PC-9 (cell line): ENCODE data around the gene CARMIL1. TPM values are rescaled to one million over a fixed set of nuclear protein-coding genes. Genes with fewer than 3 reads are reported as not detected.

Experiments
- BruUV-seq: library from RNA; stranded (reverse); fragments of 400-500 nt; replicated peaks from 2 replicates; lab custom pipeline; 2021; lab: Mats Ljungman, UMichigan
- CTCF ChIA-PET: fragments of 300-600 bp; sonication (Branson Sonifier 250); formaldehyde crosslinking; loops from one replicate; lab custom pipeline; 2022; ENCODE audit warnings: antibody characterized with exemption; lab: Charles Lee
- POLR2A ChIA-PET: fragments of 300-600 bp; sonication (Branson Sonifier 250); formaldehyde crosslinking; loops from one replicate; lab custom pipeline; 2022; ENCODE audit warnings: antibody characterized with exemption; ENCODE audit not compliant: unreplicated experiment; lab: Charles Lee
- DNase-seq, 2 experiments: peaks; one replicate each; pipeline versions ENCODE4 v3.0.0 to v3.0.0-alpha.2; 2015 to 2022; ENCODE audit warnings: mixed read lengths in 1 of 2
- H2AFZ ChIP-seq: fragments of 200-600 bp; sonication (generic); 2 replicates; pipeline ENCODE4 v1.8.1; 2017; ENCODE audit warnings: antibody characterized with exemption
- H3F3A ChIP-seq: fragments of 200-600 bp; sonication (generic); 2 replicates; pipeline ENCODE4 v1.8.1; 2017; ENCODE audit warnings: antibody characterized with exemption, mild to moderate bottlenecking, low read depth; ENCODE audit not compliant: insufficient read depth
- H3K27ac ChIP-seq: fragments of 200-600 bp; sonication (generic); 2 replicates; pipeline ENCODE4 v1.6.1; 2016; ENCODE audit warnings: mixed run types
- H3K27me3 ChIP-seq: fragments of 200-600 bp; sonication (generic); 2 replicates; pipeline ENCODE4 v1.6.1; 2016; ENCODE audit warnings: low read depth, mixed run types; ENCODE audit not compliant: insufficient read depth
- H3K36me3 ChIP-seq: fragments of 200-600 bp; sonication (generic); 2 replicates; pipeline ENCODE4 v1.6.1; 2016; ENCODE audit warnings: low read depth, mixed run types
- H3K4me1 ChIP-seq: fragments of 200-600 bp; sonication (generic); replicated peaks from 2 replicates; pipeline ENCODE4 v1.6.1; 2016; ENCODE audit warnings: mixed run types; ENCODE audit not compliant: insufficient read depth
- H3K4me2 ChIP-seq: fragments of 200-600 bp; sonication (generic); 2 replicates; pipeline ENCODE4 v1.6.1; 2017; ENCODE audit warnings: mixed run types
- H3K4me3 ChIP-seq: fragments of 200-600 bp; sonication (generic); 2 replicates; pipeline ENCODE4 v1.6.1; 2016; ENCODE audit warnings: mixed run types
- H3K79me2 ChIP-seq: fragments of 200-600 bp; sonication (generic); 2 replicates; pipeline ENCODE4 v1.6.1; 2017; ENCODE audit warnings: low read depth, mixed run types
- H3K9me2 ChIP-seq: fragments of 200-600 bp; sonication (generic); 2 replicates; pipeline ENCODE4 v1.8.1; 2017; ENCODE audit warnings: mild to moderate bottlenecking; ENCODE audit not compliant: insufficient read depth
- H3K9me3 ChIP-seq: fragments of 200-600 bp; sonication (generic); 2 replicates; pipeline ENCODE4 v1.8.1; 2016; ENCODE audit warnings: low read depth; ENCODE audit not compliant: insufficient read depth
- H4K20me1 ChIP-seq: fragments of 200-600 bp; sonication (generic); 2 replicates; pipeline ENCODE4 v1.8.1; 2017; ENCODE audit not compliant: insufficient read depth
- CTCF ChIP-seq: fragments of 200-600 bp; sonication (generic); conservative IDR thresholded peaks from 2 replicates; pipeline ENCODE4 v1.6.1; 2017; ENCODE audit warnings: mixed run types, antibody characterized with exemption, mild to moderate bottlenecking, moderate library complexity
- EZH2 ChIP-seq: fragments of 200-600 bp; sonication (generic); IDR thresholded peaks from 2 replicates; pipeline ENCODE4 v1.8.0; 2017; ENCODE audit warnings: antibody characterized with exemption, low read depth
- intact Hi-C: fragments of 100-400 bp; cut with micrococcal nuclease; formaldehyde crosslinking; loops from one replicate; pipeline ENCODE4 v1.10.0; 2022; ENCODE audit not compliant: unreplicated experiment
- total RNA-seq: library from RNA; stranded (reverse); gene quantifications from 2 replicates; pipeline ENCODE4 v1.2.3, GENCODE V29; 2021

Gene CARMIL1
- total RNA-seq, 1 experiment from 2014 or later, result 33.1 TPM

GRCh38 chr6:25337431-25337830 is 58.3 kb downstream of the CARMIL1 start:
- H3K36me3 ChIP-seq, result no peaks in the 10 kb centered on the region
- 0 out of 2 replicates have a peak, but pooled peaks cover 4% of the 10 kb centered on the region for H4K20me1 ChIP-seq
- H3F3A ChIP-seq, result no peaks in the 10 kb centered on the region
- no peaks in the 10 kb centered on the region for H3K9me2 ChIP-seq
- H3K79me2 ChIP-seq, result peaks cover 53% of the 10 kb centered on the region
- no TSS peak for BruUV-seq
- ChIA-PET CTCF (no interaction called here), POLR2A (no interaction called here)
- no peak overlapping the region for H3K4me3 ChIP-seq
- no peak overlapping the region for H2AFZ ChIP-seq
- no peak for DNase-seq
- no peaks in the 10 kb centered on the region for H3K27me3 ChIP-seq
- H3K4me1 ChIP-seq, result 0 out of 2 replicates have a peak, but pooled peaks cover 7% of the 10 kb centered on the region
- no peak overlapping the region for H3K27ac ChIP-seq
- H3K9me3 ChIP-seq, result no peaks in the 10 kb centered on the region
- intact Hi-C loops, result no loop called here
- H3K4me2 ChIP-seq, result no peak overlapping the region
- TF ChIP-seq CTCF (no peak), EZH2 (no peak)

DNA sequence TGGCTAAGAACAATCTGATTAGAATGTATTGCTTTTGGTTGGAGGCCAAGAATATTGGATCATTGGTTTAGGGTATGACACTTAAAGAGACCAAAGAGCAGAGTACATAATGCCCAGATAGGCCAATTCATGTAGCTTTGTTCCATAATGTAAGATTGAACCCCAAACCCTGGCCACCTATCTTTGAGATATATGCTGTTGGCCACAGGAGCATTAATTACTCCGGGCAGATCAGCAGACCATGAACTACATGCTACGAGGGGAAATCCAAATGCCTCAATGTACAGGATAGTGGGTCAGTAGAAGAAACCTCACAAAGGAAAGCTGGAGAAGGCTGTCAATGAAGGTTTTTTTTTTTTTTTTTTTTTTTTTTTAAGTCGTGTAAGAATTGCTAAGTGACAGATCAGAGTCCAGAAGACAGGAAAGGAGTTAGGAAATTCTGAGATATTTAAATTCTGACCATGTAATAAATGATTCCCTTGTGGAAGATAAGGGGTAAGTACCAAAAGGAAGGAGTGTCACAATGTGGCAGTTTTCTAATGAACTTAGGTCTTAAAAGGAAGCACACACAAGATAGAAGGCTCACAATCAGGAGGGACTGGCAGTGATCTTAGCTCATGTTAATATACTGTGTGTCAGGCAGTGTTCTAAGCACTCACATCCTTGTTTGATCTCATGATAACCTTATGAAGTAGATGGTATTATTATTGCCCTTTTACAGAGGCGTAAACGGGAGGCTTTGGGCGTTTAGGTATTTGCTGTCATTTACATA is 61.4 kb downstream of the CARMIL1 start:
- Histone ChIP-seq H3K27ac (no peak overlapping the region), H3F3A (no peaks in the 10 kb centered on the region), H3K27me3 (no peaks in the 10 kb centered on the region), H3K79me2 (peaks cover 38% of the 10 kb centered on the region), H3K36me3 (no peaks in the 10 kb centered on the region), H3K4me1 (no peaks in the 10 kb centered on the region), H3K9me2 (no peaks in the 10 kb centered on the region), H3K9me3 (no peaks in the 10 kb centered on the region), H2AFZ (no peak overlapping the region), H3K4me2 (no peak overlapping the region), H4K20me1 (0 out of 2 replicates have a peak, but pooled peaks cover 4% of the 10 kb centered on the region), H3K4me3 (no peak overlapping the region)
- CTCF ChIA-PET, result interaction anchor here (0.6 kb wide), 1 partner anchor 16 kb away, joined by 3 read pairs; no protein-coding TSS in a partner anchor
- intact Hi-C loops, result no loop called here
- DNase-seq, result no peak
- POLR2A ChIA-PET, result no interaction called here
- TF ChIP-seq CTCF (no peak), EZH2 (no peak)
- no TSS peak for BruUV-seq

DNA sequence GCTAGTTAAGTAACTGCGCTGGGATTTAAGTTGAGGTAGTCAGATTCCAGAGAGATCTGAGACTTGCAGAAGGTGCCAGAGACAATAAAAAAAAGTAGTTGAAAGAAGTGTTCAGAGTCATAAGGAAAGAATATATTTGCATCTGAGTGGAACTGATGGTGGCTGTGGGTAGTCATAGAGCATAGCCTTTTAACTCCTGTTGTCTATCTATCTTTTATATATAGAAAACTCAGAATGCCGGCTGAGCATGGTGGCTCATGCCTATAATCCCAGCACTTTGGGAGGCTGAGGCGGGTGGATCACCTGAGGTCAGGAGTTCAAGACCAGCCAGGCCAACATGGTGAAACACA is 62.0 kb downstream of the CARMIL1 start:
- Histone ChIP-seq H3F3A (no peaks in the 10 kb centered on the region), H3K4me1 (no peaks in the 10 kb centered on the region), H3K4me2 (no peak overlapping the region), H3K36me3 (no peaks in the 10 kb centered on the region), H3K27ac (no peak overlapping the region), H3K4me3 (no peak overlapping the region), H3K9me3 (no peaks in the 10 kb centered on the region), H4K20me1 (0 out of 2 replicates have a peak, but pooled peaks cover 4% of the 10 kb centered on the region), H3K27me3 (no peaks in the 10 kb centered on the region), H2AFZ (no peak overlapping the region), H3K79me2 (peaks cover 32% of the 10 kb centered on the region), H3K9me2 (no peaks in the 10 kb centered on the region)
- TF ChIP-seq CTCF (no peak), EZH2 (no peak)
- intact Hi-C loops, result no loop called here
- BruUV-seq, result no TSS peak
- ChIA-PET POLR2A (no interaction called here), CTCF (interaction anchor here (0.6 kb wide), 1 partner anchor 16 kb away, joined by 3 read pairs; no protein-coding TSS in a partner anchor)
- no peak for DNase-seq
